Esophagus squamous epithelium (tissue), 5 donors: ENCODE data around the gene PLCXD1. TPM values are rescaled to one million over a fixed set of nuclear protein-coding genes. Genes with fewer than 3 reads are reported as not detected.
A peak's percentile ranks its signal among the peaks of the same experiment; 100 is the strongest.

Experiments used
- DNase-seq: peaks from one replicate; lab custom pipeline; 2025; lab: John Stamatoyannopoulos, UW
- H3K27ac ChIP-seq, 4 donors: fragments of 200-600 bp; sonication (generic); one replicate each; pipeline ENCODE4 v1.5.1; 2016 to 2019; ENCODE audit warnings: mild to moderate bottlenecking in 1 of 4
- H3K27me3 ChIP-seq, 4 donors: fragments of 200-600 bp; sonication (generic); 1 replicate in 3 of 4; 2 replicates in 1 of 4; pipeline versions ENCODE4 v1.5.1 to v1.6.0; 2017 to 2021; ENCODE audit warnings: antibody characterized with exemption in 1 of 4
- H3K36me3 ChIP-seq, 3 donors: fragments of 200-600 bp; sonication (generic); one replicate each; pipeline ENCODE4 v1.5.1; 2016 to 2019
- H3K4me1 ChIP-seq, 3 donors: fragments of 200-600 bp; sonication (generic); one replicate each; pipeline ENCODE4 v1.5.1; 2017 to 2019
- H3K4me3 ChIP-seq, 4 donors: fragments of 200-600 bp; sonication (generic); 1 replicate in 3 of 4; 2 replicates in 1 of 4; pipeline ENCODE4 v1.5.1; 2016 to 2019; ENCODE audit warnings: mild to moderate bottlenecking in 2 of 4, moderate library complexity in 1 of 4
- H3K9me3 ChIP-seq, 3 donors: fragments of 200-600 bp; sonication (generic); one replicate each; pipeline ENCODE4 v1.5.1; 2016 to 2019
- CTCF ChIP-seq, 6 experiments: fragments of 450-650 bp in 4 of 6; fragments of 200-600 bp in 2 of 6; sonication (generic) in 2 of 6; IDR thresholded peaks; one replicate each; pipeline ENCODE4 v1.5.1; 2016 to 2019; ENCODE audit warnings: antibody characterized with exemption in 6 of 6, mild to moderate bottlenecking in 4 of 6, moderate library complexity in 4 of 6
- POLR2A ChIP-seq, 4 donors: fragments of 450-650 bp; IDR thresholded peaks; one replicate each; pipeline ENCODE4 v1.6.1; 2017; ENCODE audit warnings: antibody characterized with exemption in 4 of 4, mild to moderate bottlenecking in 4 of 4, moderate library complexity in 3 of 4
- WGBS, 2 donors: methylation state at CpG; one replicate each; pipeline ENCODE4 v1.1.5; 2018; 5-methylcytosine and 5-hydroxymethylcytosine counted together
- intact Hi-C: fragments of 100-400 bp; cut with DNase I; formaldehyde crosslinking; loops from one replicate; pipeline ENCODE4 v1.15.0; 2022
- total RNA-seq, 4 donors: library from RNA; depleted of rRNA; stranded (reverse); fragments of >200 nt; gene quantifications; one replicate each; pipeline ENCODE4 v1.1.0, GENCODE V29; 2016
- donor health status: DM: yes; HTN: yes; CAD: no.

PLCXD1 gene
- total RNA-seq, 4 donors from 2014 or later, result 5.7 to 27.1 (median 18.3) TPM

GRCh38 chrX:314781-315595 is 33.8 kb downstream of the PLCXD1 start:
- Histone ChIP-seq H3K36me3 (peaks cover 15 to 65% (median 28%) of the 10 kb centered on the region in 3 donors), H3K9me3 (no peaks in the 10 kb centered on the region), H3K27ac (no peak overlapping the region), H3K4me1 (peaks cover 5 to 24% (median 6%) of the 10 kb centered on the region in 3 donors), H3K4me3 (no peak overlapping the region), H3K27me3 (no peaks in the 10 kb centered on the region)
- TF ChIP-seq CTCF (IDR thresholded peaks at IDR 0.05) (no peak), POLR2A (IDR thresholded peaks at IDR 0.05) (no peak)
- no peak for DNase-seq
- WGBS, 2 donors, result 84 to 91% methylated on average over 18 to 19 of the region's 51 CpGs
- intact Hi-C loops, result no loop called here

DNA sequence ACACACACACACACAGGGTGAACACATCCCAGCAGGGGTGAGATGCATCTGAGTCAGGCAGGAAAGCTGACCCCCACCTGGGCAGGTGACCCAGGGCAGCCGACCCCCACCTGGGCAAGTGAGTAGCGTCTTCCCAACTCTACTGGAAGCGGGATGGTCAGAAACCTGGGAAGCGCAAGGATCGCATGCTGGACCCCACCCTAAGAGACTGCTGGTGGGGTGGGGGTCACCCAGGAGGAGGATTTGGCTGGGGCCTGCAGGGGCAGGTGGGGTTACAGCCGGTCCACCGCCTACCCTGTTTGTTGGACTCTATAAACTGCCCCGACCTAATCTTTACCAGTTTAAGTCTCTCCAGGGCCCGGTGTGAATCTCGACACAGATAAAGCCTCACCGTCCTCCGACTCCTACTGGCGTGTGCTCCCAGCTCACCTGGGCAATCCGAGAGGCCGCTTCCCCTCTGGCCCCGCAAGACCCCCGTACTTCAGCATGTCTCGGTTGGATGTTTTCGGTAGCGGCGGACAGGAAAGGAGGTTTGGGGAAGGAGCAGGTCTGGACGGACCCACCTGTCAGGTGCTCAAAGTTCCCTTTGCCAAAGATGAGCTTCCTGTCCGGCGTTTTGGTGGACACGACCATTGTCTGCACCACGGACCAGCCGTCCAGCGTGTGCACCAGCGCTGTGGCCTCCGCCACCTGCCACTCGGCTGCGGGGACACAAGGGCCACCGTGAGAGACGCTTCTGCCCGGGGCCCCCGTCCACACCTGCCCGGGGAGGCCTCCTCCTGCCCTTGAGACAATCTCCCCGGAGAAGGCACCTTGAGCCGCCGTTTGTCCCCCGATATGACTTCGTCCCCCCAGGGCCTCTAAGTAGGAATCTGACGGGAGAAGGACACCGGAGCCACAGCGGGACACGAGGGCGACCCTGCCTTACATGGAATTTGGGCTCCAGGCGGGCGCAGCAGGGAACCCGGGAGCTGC is 35.5 kb downstream of the PLCXD1 start:
- Histone ChIP-seq H3K36me3 (peaks cover 7 to 50% (median 16%) of the 10 kb centered on the region in 3 donors), H3K27me3 (no peaks in the 10 kb centered on the region), H3K27ac (peak overlapping the region in 3 of 4 donors; percentile 96 to 100 (median 99)), H3K9me3 (no peaks in the 10 kb centered on the region), H3K4me1 (peaks cover 14 to 35% (median 16%) of the 10 kb centered on the region in 3 donors), H3K4me3 (no peak overlapping the region)
- DNase-seq, result no peak
- intact Hi-C loops, result no loop called here
- WGBS, 2 donors, result 83 to 94% methylated on average over 13 of the region's 50 CpGs
- no peak for TF ChIP-seq CTCF (IDR thresholded peaks at IDR 0.05)
- TF ChIP-seq POLR2A (IDR thresholded peaks at IDR 0.05), result no peak

DNA sequence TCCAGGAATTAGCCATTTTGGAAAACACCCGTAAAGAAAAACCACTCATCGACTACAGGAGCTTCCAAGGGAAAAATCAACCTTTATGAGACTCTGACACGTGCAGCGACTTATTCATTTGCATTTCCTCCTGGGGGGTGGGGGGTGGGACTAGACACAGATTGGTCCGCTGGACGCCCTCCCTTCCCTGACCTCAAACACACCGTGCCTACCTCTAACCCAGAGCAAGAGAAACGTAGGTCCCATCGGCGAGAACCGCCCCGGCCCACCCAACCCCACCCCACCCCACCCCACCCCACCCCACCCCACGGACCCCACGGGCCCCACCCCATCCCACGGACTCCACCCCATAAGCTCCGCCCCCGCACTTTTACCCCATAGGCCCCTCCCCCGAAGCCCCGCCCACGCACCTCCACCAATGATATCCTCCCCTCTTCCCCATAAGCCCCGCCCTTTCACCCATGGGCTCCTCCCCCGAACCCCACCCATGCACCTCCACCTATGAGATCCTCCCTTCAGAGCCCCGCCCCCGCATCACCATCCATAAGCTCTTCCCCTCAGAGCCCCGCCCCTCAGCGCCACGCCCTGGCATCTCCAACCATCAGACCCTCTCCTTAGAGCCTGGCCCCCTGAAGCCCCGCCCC is 36.4 kb downstream of the PLCXD1 start:
- whole genome bisulfite sequencing, 2 donors, result 71% methylated on average over 9 of the region's 28 CpGs; no CpG with 5 or more reads in 1 of the 2 donors
- H3K4me1 ChIP-seq, result peaks cover 14 to 37% (median 16%) of the 10 kb centered on the region in 3 donors
- TF ChIP-seq POLR2A (IDR thresholded peaks at IDR 0.05) (no peak), CTCF (IDR thresholded peaks at IDR 0.05) (no peak)
- peaks cover 7 to 41% (median 14%) of the 10 kb centered on the region in 3 donors for H3K36me3 ChIP-seq
- intact Hi-C loops, result no loop called here
- no peak for DNase-seq
- no peaks in the 10 kb centered on the region for H3K27me3 ChIP-seq
- H3K9me3 ChIP-seq, result no peaks in the 10 kb centered on the region
- H3K4me3 ChIP-seq, result peak overlapping the region; percentile 60 to 98 (median 88)
- H3K27ac ChIP-seq, result peak overlapping the region; percentile 96 to 100 (median 99)

- no peak for DNase-seq
- Histone ChIP-seq H3K36me3 (peaks cover 7 to 34% (median 10%) of the 10 kb centered on the region in 3 donors), H3K4me1 (peaks cover 14 to 44% (median 20%) of the 10 kb centered on the region in 3 donors), H3K27ac (peak overlapping the region; percentile 96 to 100 (median 99)), H3K9me3 (no peaks in the 10 kb centered on the region), H3K27me3 (no peaks in the 10 kb centered on the region), H3K4me3 (peak overlapping the region; percentile 60 to 98 (median 88))
- TF ChIP-seq POLR2A (IDR thresholded peaks at IDR 0.05) (peak in 2 of 4 donors; percentile 69 to 78), CTCF (IDR thresholded peaks at IDR 0.05) (no peak)
- WGBS, 2 donors, result 0% methylated on average over 15 to 22 of the region's 61 CpGs
- intact Hi-C loops, result no loop called here
These were observed 37.0 kb downstream of the PLCXD1 start for GRCh38 chrX:318068-318738.
